H9 (cell line): Measurements from ENCODE around the gene CLEC16A. TPM values are rescaled to one million over a fixed set of nuclear protein-coding genes. Genes with fewer than 3 reads are reported as not detected.

Experiments used
- DNase-seq: peaks from one replicate; pipeline ENCODE4 v3.0.0-alpha.2; 2017
- H2AFZ ChIP-seq: one replicate; pipeline ENCODE4 v1.6.1; 2013; ENCODE audit warnings: mild to moderate bottlenecking, low read length, control low read depth, moderate library complexity
- H2AK5ac ChIP-seq: 2 replicates; pipeline ENCODE4 v1.6.1; 2013; ENCODE audit warnings: low read length, control low read depth, mixed read lengths; ENCODE audit not compliant: insufficient read length
- H2BK120ac ChIP-seq: one replicate; pipeline ENCODE4 v1.6.1; 2013; ENCODE audit warnings: low read depth, mild to moderate bottlenecking, low read length, control low read depth, inconsistent platforms; ENCODE audit not compliant: poor library complexity, severe bottlenecking
- H2BK12ac ChIP-seq: 2 replicates; pipeline ENCODE4 v1.6.1; 2013; ENCODE audit warnings: low read length, control low read depth, mixed read lengths, low read depth; ENCODE audit not compliant: insufficient read length
- H2BK15ac ChIP-seq: 2 replicates; pipeline ENCODE4 v1.6.1; 2013; ENCODE audit warnings: low read depth, low read length, control low read depth
- H2BK20ac ChIP-seq: one replicate; pipeline ENCODE4 v1.6.1; 2013; ENCODE audit warnings: low read depth, mild to moderate bottlenecking, low read length, control low read depth, inconsistent platforms; ENCODE audit not compliant: poor library complexity, severe bottlenecking
- H2BK5ac ChIP-seq: 2 replicates; pipeline ENCODE4 v1.6.1; 2013; ENCODE audit warnings: low read length, control low read depth, mixed read lengths; ENCODE audit not compliant: insufficient read length
- H3K14ac ChIP-seq: 2 replicates; pipeline ENCODE4 v1.6.1; 2013; ENCODE audit warnings: low read length, control low read depth; ENCODE audit not compliant: insufficient read depth
- H3K18ac ChIP-seq: 2 replicates; pipeline ENCODE4 v1.6.1; 2013; ENCODE audit warnings: low read depth, mild to moderate bottlenecking, mixed read lengths, low read length, control low read depth; ENCODE audit not compliant: insufficient read length
- H3K23ac ChIP-seq: 2 replicates; pipeline ENCODE4 v1.6.1; 2013; ENCODE audit warnings: low read length, control low read depth, mixed read lengths, low read depth; ENCODE audit not compliant: insufficient read length
- H3K23me2 ChIP-seq: 2 replicates; pipeline ENCODE4 v1.6.1; 2013; ENCODE audit warnings: low read depth, mild to moderate bottlenecking, mixed read lengths, low read length, control low read depth; ENCODE audit not compliant: insufficient read length, poor library complexity, severe bottlenecking
- H3K27ac ChIP-seq: 2 replicates; pipeline ENCODE4 v1.5.1; 2013; ENCODE audit warnings: low read length, control low read depth, mixed read lengths, low read depth; ENCODE audit not compliant: insufficient read length
- H3K27me3 ChIP-seq: 2 replicates; pipeline ENCODE4 v1.6.1; 2013; ENCODE audit warnings: low read length, control low read depth, inconsistent platforms; ENCODE audit not compliant: insufficient read depth
- H3K4ac ChIP-seq: 2 replicates; pipeline ENCODE4 v1.6.1; 2013; ENCODE audit warnings: low read depth, mild to moderate bottlenecking, control low read depth, inconsistent platforms, low read length, moderate library complexity
- H3K4me1 ChIP-seq: 2 replicates; pipeline ENCODE4 v1.6.1; 2013; ENCODE audit warnings: low read length, control low read depth, inconsistent platforms; ENCODE audit not compliant: insufficient read depth
- H3K4me2 ChIP-seq: 2 replicates; pipeline ENCODE4 v1.6.1; 2013; ENCODE audit warnings: low read length, control low read depth, mixed read lengths; ENCODE audit not compliant: insufficient read length, insufficient read depth
- H3K56ac ChIP-seq: 2 replicates; pipeline ENCODE4 v1.6.1; 2013; ENCODE audit warnings: low read depth, mild to moderate bottlenecking, mixed read lengths, low read length, control low read depth; ENCODE audit not compliant: insufficient read length
- H3K79me1 ChIP-seq: 2 replicates; pipeline ENCODE4 v1.6.1; 2013; ENCODE audit warnings: low read depth, mild to moderate bottlenecking, moderate library complexity, low read length, control low read depth, inconsistent platforms; ENCODE audit not compliant: insufficient read depth, poor library complexity, severe bottlenecking
- H3K79me2 ChIP-seq: 2 replicates; pipeline ENCODE4 v1.6.1; 2013; ENCODE audit warnings: low read length, control low read depth, inconsistent platforms; ENCODE audit not compliant: insufficient read depth
- H3K9ac ChIP-seq: 2 replicates; pipeline ENCODE4 v1.6.1; 2013; ENCODE audit warnings: low read length, control low read depth, mixed read lengths; ENCODE audit not compliant: insufficient read length; ENCODE audit errors: extremely low read depth
- H3K9me3 ChIP-seq: one replicate; pipeline ENCODE4 v1.6.1; 2013; ENCODE audit warnings: low read depth, low read length, inconsistent platforms; ENCODE audit not compliant: control insufficient read depth
- H3T11ph ChIP-seq: one replicate; pipeline ENCODE4 v1.6.1; 2013; ENCODE audit warnings: mild to moderate bottlenecking, low read length, control low read depth, inconsistent platforms
- H4K20me1 ChIP-seq: one replicate; pipeline ENCODE4 v1.6.1; 2013; ENCODE audit not compliant: control insufficient read depth, insufficient read length, insufficient read depth
- H4K5ac ChIP-seq: 2 replicates; pipeline ENCODE4 v1.6.1; 2013; ENCODE audit warnings: low read depth, mild to moderate bottlenecking, mixed read lengths, low read length, control low read depth; ENCODE audit not compliant: insufficient read length
- H4K8ac ChIP-seq: replicated peaks from 2 replicates; pipeline ENCODE4 v1.6.1; 2013; ENCODE audit warnings: low read length, control low read depth, mixed read lengths, low read depth; ENCODE audit not compliant: insufficient read length
- H4K91ac ChIP-seq: 2 replicates; pipeline ENCODE4 v1.6.1; 2013; ENCODE audit warnings: low read depth, mild to moderate bottlenecking, moderate library complexity, mixed read lengths, low read length, control low read depth; ENCODE audit not compliant: insufficient read length
- H3K27ac Mint-ChIP-seq, 3 experiments: 2 replicates in 2 of 3; 3 replicates in 1 of 3; pipeline ENCODE4 v1.8.0; 2020 to 2021; ENCODE audit warnings: mixed read lengths in 3 of 3, mild to moderate bottlenecking in 1 of 3, moderate library complexity in 1 of 3
- H3K27me3 Mint-ChIP-seq: 2 replicates; pipeline ENCODE4 v1.8.0; 2021; ENCODE audit warnings: low read depth, mild to moderate bottlenecking, moderate library complexity, mixed read lengths
- H3K36me3 Mint-ChIP-seq, 3 experiments: 2 replicates in 2 of 3; 3 replicates in 1 of 3; pipeline ENCODE4 v1.8.0; 2020 to 2021; ENCODE audit warnings: low read depth in 3 of 3, mixed read lengths in 3 of 3; ENCODE audit not compliant: insufficient read depth in 1 of 3
- H3K4me1 Mint-ChIP-seq, 2 experiments: 2 replicates each; pipeline ENCODE4 v1.8.0; 2020; ENCODE audit warnings: mixed read lengths in 2 of 2
- H3K4me3 Mint-ChIP-seq, 2 experiments: 2 replicates in 1 of 2; 3 replicates in 1 of 2; pipeline ENCODE4 v1.8.0; 2020 to 2021; ENCODE audit warnings: mild to moderate bottlenecking in 2 of 2, mixed read lengths in 2 of 2, moderate library complexity in 1 of 2
- H3K9me3 Mint-ChIP-seq, 2 experiments: 2 replicates in 1 of 2; 3 replicates in 1 of 2; pipeline ENCODE4 v1.8.0; 2020; ENCODE audit warnings: mild to moderate bottlenecking in 2 of 2, mixed read lengths in 2 of 2, moderate library complexity in 1 of 2
- CTCF ChIP-seq: fragments of 200-600 bp; sonication (generic); conservative IDR thresholded peaks from 3 replicates; pipeline ENCODE4 v1.8.0; 2021; ENCODE audit warnings: antibody characterized with exemption, mild to moderate bottlenecking
- WGBS: extraction: QIAGEN DNeasy Blood & Tissue Kit; methylation state at CpG from one replicate; pipeline ENCODE4 v1.1.7; 2013; ENCODE audit warnings: missing lambda C conversion rate, low lambda C conversion rate, mixed read lengths; ENCODE audit not compliant: insufficient read length; ENCODE audit errors: extremely low coverage; 5-methylcytosine and 5-hydroxymethylcytosine counted together
- total RNA-seq: library from RNA; stranded (reverse); gene quantifications from 2 replicates; pipeline ENCODE4 v1.2.1, GENCODE V29; 2021

Gene CLEC16A
- total RNA-seq, 1 experiment from 2014 or later: 15.2 TPM

- Histone ChIP-seq H3K14ac (no peak overlapping the region), H3K4me2 (no peak overlapping the region), H3K27ac (no peak overlapping the region), H2BK120ac (no peak overlapping the region), H3K79me2 (no peaks in the 10 kb centered on the region), H3K4ac (no peak overlapping the region), H3K56ac (no peak overlapping the region), H4K8ac (no peak overlapping the region), H3T11ph (no peak overlapping the region), H2BK12ac (no peak overlapping the region), H2AK5ac (no peak overlapping the region), H4K5ac (no peak overlapping the region), H3K9me3 (no peaks in the 10 kb centered on the region), H3K18ac (no peak overlapping the region), H3K4me1 (peaks cover 8% of the 10 kb centered on the region), H2BK5ac (no peak overlapping the region), H3K9ac (no peak overlapping the region), H4K20me1 (no peaks in the 10 kb centered on the region), H3K27me3 (no peaks in the 10 kb centered on the region), H3K23ac (no peak overlapping the region), H2AFZ (no peak overlapping the region), H2BK20ac (no peak overlapping the region), H3K79me1 (no peaks in the 10 kb centered on the region), H3K23me2 (no peaks in the 10 kb centered on the region), H4K91ac (no peak overlapping the region), H2BK15ac (no peak overlapping the region)
- no peak for DNase-seq
- Mint-ChIP-seq H3K4me3 (no peak overlapping the region), H3K9me3 (no peaks in the 10 kb centered on the region), H3K27ac (peak overlapping the region in 1 of 3 experiments; percentile 23; a peak in 1 of 7 replicates), H3K27me3 (no peaks in the 10 kb centered on the region), H3K4me1 (peaks cover 12 to 19% of the 10 kb centered on the region in 2 experiments), H3K36me3 (peaks cover 0 to 4% (median 0%) of the 10 kb centered on the region in 3 experiments; a peak in 2 of 7 replicates)
- TF ChIP-seq CTCF: no peak
- no CpG with 5 or more reads among the region's 24 CpGs for WGBS
Measured at GRCh38 chr16:11178424-11178823, 234.1 kb downstream of the CLEC16A start.
